ENCODE data around the gene FSD1.
"Not testable (repeated sequence)": the region's sequence is repeated elsewhere in the genome, so short reads cannot be mapped to it uniquely, and the experiment has no call there.

FSD1 gene

GRCh38 chr19:4324228-4324627 is 19.8 kb downstream of the FSD1 start:
- H3K27ac Mint-ChIP-seq, result no peak overlapping the region
- ATAC-seq (no peak), DNase-seq (no peak)
- H3K9me3 Mint-ChIP-seq, result peaks cover 16 to 30% of the 10 kb centered on the region in 2 donors
- H3K27me3 Mint-ChIP-seq, result peaks cover 7% of the 10 kb centered on the region
- H3K4me1 Mint-ChIP-seq, result peaks cover 35% of the 10 kb centered on the region
- no peak overlapping the region for H3K4me3 Mint-ChIP-seq

GRCh38 chr19:4326215-4326836 is 21.9 kb downstream of the FSD1 start:
- Mint-ChIP-seq H3K27me3 (peaks cover 7% of the 10 kb centered on the region), H3K4me1 (peaks cover 47% of the 10 kb centered on the region), H3K4me3 (peak overlapping the region; percentile 72 to 87), H3K27ac (peak overlapping the region in 1 of 2 donors; percentile 27), H3K9me3 (peaks cover 0 to 10% of the 10 kb centered on the region in 2 donors)
- DNase-seq, result no peak
- no peak for ATAC-seq

GRCh38 chr19:4326837-4327251 is 22.4 kb downstream of the FSD1 start:
- ATAC-seq (no peak), DNase-seq (no peak)
- Mint-ChIP-seq H3K4me1 (peaks cover 47% of the 10 kb centered on the region), H3K27me3 (peaks cover 7% of the 10 kb centered on the region), H3K27ac (no peak overlapping the region), H3K4me3 (peak overlapping the region; percentile 79 to 87), H3K9me3 (peaks cover 0 to 4% of the 10 kb centered on the region in 2 donors)

- ATAC-seq (peak; percentile 54), DNase-seq (peak; percentile 80 to 85)
- no peaks in the 10 kb centered on the region for H3K9me3 Mint-ChIP-seq
- H3K4me1 Mint-ChIP-seq, result peaks cover 47% of the 10 kb centered on the region
- H3K27me3 Mint-ChIP-seq, result peaks cover 7% of the 10 kb centered on the region
- peak overlapping the region; percentile 79 to 87 for H3K4me3 Mint-ChIP-seq
- peak overlapping the region in 1 of 2 donors; percentile 48 for H3K27ac Mint-ChIP-seq
These were observed 23.0 kb downstream of the FSD1 start for GRCh38 chr19:4327252-4327876.

GRCh38 chr19:4327877-4328242 is 23.5 kb downstream of the FSD1 start:
- H3K27ac Mint-ChIP-seq, result peak overlapping the region in 1 of 2 donors; percentile 66
- peak overlapping the region; percentile 79 to 87 for H3K4me3 Mint-ChIP-seq
- ATAC-seq, result peak; percentile 25

GRCh38 chr19:4328243-4328990 is 24.0 kb downstream of the FSD1 start:
- H3K4me1 Mint-ChIP-seq, result peaks cover 47% of the 10 kb centered on the region

More at GRCh38 chr19:4327877-4328242, 23.5 kb downstream of the FSD1 start:
- Mint-ChIP-seq H3K4me1 (peaks cover 47% of the 10 kb centered on the region), H3K27me3 (peaks cover 7% of the 10 kb centered on the region), H3K9me3 (no peaks in the 10 kb centered on the region)
- DNase-seq, result no peak

GRCh38 chr19:4328991-4329681 is 24.7 kb downstream of the FSD1 start:
- peak overlapping the region; percentile 79 to 87 for H3K4me3 Mint-ChIP-seq
- peaks cover 47% of the 10 kb centered on the region for H3K4me1 Mint-ChIP-seq
- H3K27ac Mint-ChIP-seq, result peak overlapping the region; percentile 78 to 82
- not testable (repeated sequence) for H3K27me3 Mint-ChIP-seq, H3K9me3 Mint-ChIP-seq, ATAC-seq
- DNase-seq, result peak; percentile 42 to 61

More at GRCh38 chr19:4328243-4328990, 24.0 kb downstream of the FSD1 start:
- Mint-ChIP-seq H3K9me3 (no peaks in the 10 kb centered on the region), H3K27ac (peak overlapping the region; percentile 74 to 82), H3K27me3 (peaks cover 7% of the 10 kb centered on the region), H3K4me3 (peak overlapping the region; percentile 79 to 87)
- ATAC-seq, result peak; percentile 90
- DNase-seq, result peak; percentile 97 to 98

GRCh38 chr19:4329858-4330257 is 25.5 kb downstream of the FSD1 start:
- peaks cover 47% of the 10 kb centered on the region for H3K4me1 Mint-ChIP-seq
- DNase-seq (no peak), ATAC-seq (no peak)
- H3K27ac Mint-ChIP-seq, result no peak overlapping the region
- H3K9me3 Mint-ChIP-seq, result peaks cover 8 to 10% of the 10 kb centered on the region in 2 donors
- peaks cover 7% of the 10 kb centered on the region for H3K27me3 Mint-ChIP-seq
- peak overlapping the region; percentile 79 to 87 for H3K4me3 Mint-ChIP-seq

GRCh38 chr19:4334929-4335570 is 30.7 kb downstream of the FSD1 start:
- Mint-ChIP-seq H3K9me3 (peaks cover 15 to 19% of the 10 kb centered on the region in 2 donors), H3K27me3 (no peaks in the 10 kb centered on the region), H3K27ac (no peak overlapping the region), H3K4me1 (peaks cover 25% of the 10 kb centered on the region), H3K4me3 (no peak overlapping the region)
- ATAC-seq, result no peak
- DNase-seq, result no peak

GRCh38 chr19:4337906-4338440 is 33.6 kb downstream of the FSD1 start:
- Mint-ChIP-seq H3K4me3 (peak overlapping the region; percentile 90 to 96), H3K9me3 (peaks cover 15 to 19% of the 10 kb centered on the region in 2 donors), H3K27ac (peak overlapping the region; percentile 80 to 98), H3K4me1 (peaks cover 30% of the 10 kb centered on the region), H3K27me3 (no peaks in the 10 kb centered on the region)
- DNase-seq (no peak), ATAC-seq (no peak)

- H3K4me3 Mint-ChIP-seq, result peak within 1 kb of the TSS; percentile 90 to 96
- H3K4me1 Mint-ChIP-seq, result peaks cover 31% of the 10 kb centered on the region
- H3K27me3 Mint-ChIP-seq, result no peaks in the 10 kb centered on the region
- peak within 1 kb of the TSS; percentile 92 to 98 for H3K27ac Mint-ChIP-seq
- DNase-seq (peak in 1 of 2 donors; percentile 26), ATAC-seq (no peak)
- peaks cover 15 to 19% of the 10 kb centered on the region in 2 donors for H3K9me3 Mint-ChIP-seq
These were observed 34.3 kb downstream of the FSD1 start, which contains the start of gene STAP2 for GRCh38 chr19:4338441-4339355. Gene STAP2 (minus strand): TSS chr19:4338827. CDS start chr19:4338753, 74 bp downstream.

- H3K9me3 Mint-ChIP-seq, result no peaks in the 10 kb centered on the region
- peak overlapping the region; percentile 67 to 73 for H3K27ac Mint-ChIP-seq
- no peak for ATAC-seq
These were observed 37.9 kb downstream of the FSD1 start for GRCh38 chr19:4342314-4342614.

GRCh38 chr19:4342615-4343369 is 38.4 kb downstream of the FSD1 start:
- Mint-ChIP-seq H3K9me3 (no peaks in the 10 kb centered on the region), H3K27me3 (no peaks in the 10 kb centered on the region), H3K4me1 (peaks cover 42% of the 10 kb centered on the region), H3K27ac (peak overlapping the region; percentile 87 to 92), H3K4me3 (peak overlapping the region; percentile 87 to 98)
- peak; percentile 93 to 97 for DNase-seq
- peak; percentile 94 for ATAC-seq

More at GRCh38 chr19:4342314-4342614, 37.9 kb downstream of the FSD1 start:
- Mint-ChIP-seq H3K4me3 (peak overlapping the region; percentile 87 to 98), H3K4me1 (peaks cover 45% of the 10 kb centered on the region), H3K27me3 (no peaks in the 10 kb centered on the region)
- no peak for DNase-seq

Data from stimulated activated naive CD8-positive, alpha-beta T cell treated with anti-CD3 and anti-CD28 coated beads, Interleukin-15, amount 100 ng/mL, for 72 hours (primary cell).